ENCODE data around the gene NBAS. TPM values are rescaled to one million over a fixed set of nuclear protein-coding genes. Genes with fewer than 3 reads are reported as not detected.
"Not testable (repeated sequence)": the region's sequence is repeated elsewhere in the genome, so short reads cannot be mapped to it uniquely, and the experiment has no call there.

The NBAS gene
- total RNA-seq, 4 donors from 2014 or later: 27.3 to 43.6 (median 28.4) TPM

- DNase-seq: no peak
- no peaks in the 10 kb centered on the region for H3K9me3 ChIP-seq
- in situ Hi-C loops (cut with MboI; ENCODE audit: low sequenced_read_pairs in 4 of 4): no loop called here
- TF ChIP-seq POLR2A (IDR thresholded peaks at IDR 0.05) (no peak), CTCF (IDR thresholded peaks at IDR 0.05 in 4 of 5, conservative IDR thresholded peaks at IDR 0.05 in 1 of 5) (no peak)
- H3K4me3 ChIP-seq: no peak overlapping the region
- ATAC-seq: no peak
- intact Hi-C loops (cut with DNase I; ENCODE audit: low total_unique reads): no loop called here
- no peak overlapping the region for H3K27ac ChIP-seq
- H3K4me1 ChIP-seq: no peaks in the 10 kb centered on the region
- no peaks in the 10 kb centered on the region for H3K27me3 ChIP-seq
- no peaks in the 10 kb centered on the region for H3K36me3 ChIP-seq
Measured at GRCh38 chr2:15222856-15223255, 338.3 kb downstream of the NBAS start.

DNA sequence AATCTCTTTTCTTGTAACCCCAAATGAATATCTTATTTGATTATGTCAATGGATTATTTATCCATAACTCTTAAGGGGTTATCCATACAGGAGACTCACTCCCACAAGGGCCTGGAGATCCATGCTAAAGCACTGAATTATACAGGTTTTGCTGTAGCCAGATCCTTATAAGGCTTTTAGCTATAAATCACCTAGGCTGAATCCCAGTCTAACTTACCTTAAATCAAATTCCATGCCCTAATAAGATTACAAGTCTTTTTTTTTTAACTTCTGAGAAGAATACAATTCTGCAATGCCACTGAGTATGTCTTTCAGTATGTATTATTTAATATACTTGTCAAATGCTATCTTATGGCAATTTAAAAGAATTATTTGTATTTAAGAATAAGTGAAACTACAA is 340.5 kb downstream of the NBAS start:
- H3K27me3 ChIP-seq: no peaks in the 10 kb centered on the region
- no peaks in the 10 kb centered on the region for H3K36me3 ChIP-seq
- no peaks in the 10 kb centered on the region for H3K9me3 ChIP-seq
- TF ChIP-seq CTCF (IDR thresholded peaks at IDR 0.05 in 4 of 5, conservative IDR thresholded peaks at IDR 0.05 in 1 of 5) (no peak), POLR2A (IDR thresholded peaks at IDR 0.05) (no peak)
- H3K4me1 ChIP-seq: no peaks in the 10 kb centered on the region
- no peak overlapping the region for H3K4me3 ChIP-seq
- DNase-seq: no peak
- no peak overlapping the region for H3K27ac ChIP-seq
- in situ Hi-C loops (cut with MboI; ENCODE audit: low sequenced_read_pairs in 4 of 4) (no loop called here), intact Hi-C loops (cut with DNase I; ENCODE audit: low total_unique reads) (no loop called here)
- ATAC-seq: no peak

DNA sequence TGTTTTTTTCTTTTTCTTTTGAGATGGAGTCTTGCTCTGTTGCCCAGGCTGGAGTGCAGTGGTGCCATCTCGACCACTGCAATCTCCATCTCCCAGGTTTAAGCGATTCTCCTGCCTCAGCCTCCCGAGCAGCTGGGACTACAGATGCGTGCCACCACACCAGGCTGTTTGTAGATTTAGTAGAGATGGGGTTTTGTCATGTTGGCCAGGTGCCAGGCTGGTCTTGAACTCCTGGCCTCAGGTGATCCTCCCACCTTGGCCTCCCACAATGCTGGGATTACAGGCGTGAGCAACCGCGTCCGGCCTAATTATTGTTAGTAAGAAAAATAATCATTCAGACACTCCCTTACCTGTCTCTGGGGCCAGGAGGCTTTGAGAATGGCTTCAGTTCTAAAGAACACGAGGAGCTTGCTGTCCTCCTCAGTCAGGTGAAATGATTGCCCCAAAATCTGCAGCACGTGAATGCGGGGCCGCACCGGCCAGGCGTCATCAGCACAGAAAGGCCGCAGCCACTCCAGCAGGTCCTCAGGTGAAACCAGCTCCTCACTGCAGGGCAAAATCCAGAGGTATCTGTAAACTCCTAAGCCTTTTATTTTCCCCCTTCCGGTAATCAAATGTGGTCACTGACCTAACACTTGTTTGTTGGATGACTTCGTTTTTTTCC is 342.6 kb downstream of the NBAS start:
- DNase-seq (no peak), ATAC-seq (no peak)
- no peaks in the 10 kb centered on the region for H3K27me3 ChIP-seq
- intact Hi-C loops (cut with DNase I; ENCODE audit: low total_unique reads): no loop called here
- TF ChIP-seq CTCF (IDR thresholded peaks at IDR 0.05 in 4 of 5, conservative IDR thresholded peaks at IDR 0.05 in 1 of 5) (no peak), POLR2A (IDR thresholded peaks at IDR 0.05) (no peak)
- H3K4me3 ChIP-seq: no peak overlapping the region
- no peak overlapping the region for H3K27ac ChIP-seq
- H3K9me3 ChIP-seq: no peaks in the 10 kb centered on the region
- H3K36me3 ChIP-seq: no peaks in the 10 kb centered on the region
- H3K4me1 ChIP-seq: no peaks in the 10 kb centered on the region
- in situ Hi-C loops (cut with MboI; ENCODE audit: low sequenced_read_pairs in 4 of 4): no loop called here

DNA sequence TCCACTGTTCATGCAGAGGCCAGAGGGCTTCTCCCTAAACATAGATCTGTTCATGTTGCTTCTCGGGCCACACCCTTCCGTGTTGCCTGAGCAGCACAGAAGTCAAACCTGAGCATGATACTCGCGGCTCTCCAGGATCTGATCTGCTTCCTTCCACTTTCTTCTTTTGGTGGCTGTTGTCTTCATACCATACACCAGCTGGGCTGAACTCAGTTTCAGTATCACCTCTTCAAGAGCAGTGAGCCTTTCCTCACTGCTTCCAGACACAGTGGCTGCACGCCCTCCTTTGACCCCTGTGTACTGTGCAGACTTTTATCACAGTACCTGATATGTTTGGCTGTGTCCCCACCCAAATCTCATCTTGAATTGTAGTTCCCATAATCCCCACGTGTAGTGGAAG is 348.9 kb downstream of the NBAS start:
- peaks cover 0 to 6% of the 10 kb centered on the region in 2 donors for H3K36me3 ChIP-seq
- intact Hi-C loops (cut with DNase I; ENCODE audit: low total_unique reads) (no loop called here), in situ Hi-C loops (cut with MboI; ENCODE audit: low sequenced_read_pairs in 4 of 4) (no loop called here)
- no peaks in the 10 kb centered on the region for H3K4me1 ChIP-seq
- H3K9me3 ChIP-seq: no peaks in the 10 kb centered on the region
- ATAC-seq (no peak), DNase-seq (no peak)
- H3K27me3 ChIP-seq: no peaks in the 10 kb centered on the region
- H3K4me3 ChIP-seq: no peak overlapping the region
- no peak overlapping the region for H3K27ac ChIP-seq
- TF ChIP-seq POLR2A (IDR thresholded peaks at IDR 0.05) (no peak), CTCF (IDR thresholded peaks at IDR 0.05 in 4 of 5, conservative IDR thresholded peaks at IDR 0.05 in 1 of 5) (no peak)

- H3K4me3 ChIP-seq; ATAC-seq; DNase-seq; H3K9me3 ChIP-seq; intact Hi-C loops (cut with DNase I; ENCODE audit: low total_unique reads); H3K4me1 ChIP-seq; in situ Hi-C loops (cut with MboI; ENCODE audit: low sequenced_read_pairs in 4 of 4); H3K27ac ChIP-seq; H3K27me3 ChIP-seq; H3K36me3 ChIP-seq: not testable (repeated sequence)
Measured at GRCh38 chr2:15210542-15210941, 350.6 kb downstream of the NBAS start.
